Measurements from ENCODE around the gene VPS13D. TPM values are rescaled to one million over a fixed set of nuclear protein-coding genes. Genes with fewer than 3 reads are reported as not detected.

VPS13D gene
- total and polyA plus RNA-seq, 4 donors = 10.2 to 68.3 (median 12.6) TPM

DNA sequence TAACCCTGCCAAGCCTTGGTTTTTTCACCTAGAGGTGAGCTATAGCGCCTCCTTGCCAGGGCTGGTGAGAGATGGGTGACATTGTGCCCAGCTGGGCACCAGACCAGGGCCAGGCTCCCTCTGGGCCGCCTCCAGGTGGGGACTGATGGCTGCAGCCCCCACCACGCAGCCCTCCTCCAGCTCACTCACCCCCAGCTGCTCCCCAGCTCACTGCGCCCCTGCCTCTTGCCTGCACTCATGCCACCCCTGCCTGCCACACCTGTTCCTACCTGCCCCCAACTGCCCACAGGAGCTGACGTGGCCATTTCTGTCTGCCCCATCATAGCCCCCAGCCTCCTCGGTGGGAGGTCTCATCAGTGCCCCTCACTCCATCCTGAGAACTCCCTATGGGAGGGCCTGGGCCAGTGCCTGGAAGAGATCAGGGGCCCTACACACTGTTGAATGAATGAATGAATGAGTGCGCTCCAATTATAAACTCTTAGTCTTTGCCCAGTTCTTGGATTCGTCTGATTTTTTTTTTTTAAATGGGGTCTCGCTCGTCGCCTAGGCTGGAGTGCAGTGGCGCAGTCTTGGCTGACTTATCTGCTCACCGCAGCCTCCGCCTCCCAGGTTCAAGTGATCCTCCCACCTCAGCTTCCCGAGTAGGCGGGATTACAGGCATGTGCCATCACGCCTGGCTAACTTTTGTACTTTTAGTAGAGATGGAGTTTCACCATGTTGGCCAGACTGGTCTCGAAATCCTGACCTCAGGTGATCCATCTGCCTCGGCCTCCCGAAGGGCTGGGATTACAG lies 26.4 kb upstream of the VPS13D start:
- Histone ChIP-seq H3K27ac (ENCODE audit: low read depth in 1 of 2, low read length in 2 of 2) (no peak overlapping the region), H3K9ac (ENCODE audit: low read depth in 1 of 2, low read length in 2 of 2) (no peak overlapping the region), H3K27me3 (ENCODE audit: control insufficient read depth in 4 of 4, insufficient read depth in 4 of 4, low read length in 3 of 4) (no peaks in the 10 kb centered on the region), H3K36me3 (ENCODE audit: control insufficient read depth in 4 of 4, insufficient read depth in 3 of 4, low read depth in 1 of 4, low read length in 3 of 4) (peaks cover 8 to 31% (median 16%) of the 10 kb centered on the region in 4 donors), H3K9me3 (ENCODE audit: control insufficient read depth in 4 of 4, low read length in 3 of 4) (no peaks in the 10 kb centered on the region), H3K4me1 (ENCODE audit: control insufficient read depth in 4 of 4, insufficient read depth in 4 of 4, low read length in 3 of 4) (no peaks in the 10 kb centered on the region), H3K4me3 (ENCODE audit: low read depth in 1 of 3, low read length in 3 of 3) (no peak overlapping the region)
- 92% methylated on average over 20 of the region's 20 CpGs for WGBS
- DNase-seq (ENCODE audit: low spot score) = no peak
- TF ChIP-seq FOXA1 (IDR thresholded peaks at IDR 0.05) (no peak), RXRA (IDR thresholded peaks at IDR 0.05) (no peak), JUND (IDR thresholded peaks at IDR 0.05) (no peak), NR2F2 (IDR thresholded peaks at IDR 0.05) (no peak), YY1 (IDR thresholded peaks at IDR 0.05) (no peak), TAF1 (conservative IDR thresholded peaks at IDR 0.05) (no peak), SP1 (IDR thresholded peaks at IDR 0.05) (no peak), RAD21 (IDR thresholded peaks at IDR 0.05) (no peak), EGR1 (IDR thresholded peaks at IDR 0.05; ENCODE audit: low read depth in 2 of 2) (no peak)
- TF ChIP-seq, protein P1, sequence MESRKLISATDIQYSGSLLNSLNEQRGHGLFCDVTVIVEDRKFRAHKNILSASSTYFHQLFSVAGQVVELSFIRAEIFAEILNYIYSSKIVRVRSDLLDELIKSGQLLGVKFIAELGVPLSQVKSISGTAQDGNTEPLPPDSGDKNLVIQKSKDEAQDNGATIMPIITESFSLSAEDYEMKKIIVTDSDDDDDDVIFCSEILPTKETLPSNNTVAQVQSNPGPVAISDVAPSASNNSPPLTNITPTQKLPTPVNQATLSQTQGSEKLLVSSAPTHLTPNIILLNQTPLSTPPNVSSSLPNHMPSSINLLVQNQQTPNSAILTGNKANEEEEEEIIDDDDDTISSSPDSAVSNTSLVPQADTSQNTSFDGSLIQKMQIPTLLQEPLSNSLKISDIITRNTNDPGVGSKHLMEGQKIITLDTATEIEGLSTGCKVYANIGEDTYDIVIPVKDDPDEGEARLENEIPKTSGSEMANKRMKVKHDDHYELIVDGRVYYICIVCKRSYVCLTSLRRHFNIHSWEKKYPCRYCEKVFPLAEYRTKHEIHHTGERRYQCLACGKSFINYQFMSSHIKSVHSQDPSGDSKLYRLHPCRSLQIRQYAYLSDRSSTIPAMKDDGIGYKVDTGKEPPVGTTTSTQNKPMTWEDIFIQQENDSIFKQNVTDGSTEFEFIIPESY (IDR thresholded peaks at IDR 0.05) = no peak
- TF ChIP-seq, protein P2, sequence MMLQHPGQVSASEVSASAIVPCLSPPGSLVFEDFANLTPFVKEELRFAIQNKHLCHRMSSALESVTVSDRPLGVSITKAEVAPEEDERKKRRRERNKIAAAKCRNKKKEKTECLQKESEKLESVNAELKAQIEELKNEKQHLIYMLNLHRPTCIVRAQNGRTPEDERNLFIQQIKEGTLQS (IDR thresholded peaks at IDR 0.05) = no peak
- TF ChIP-seq, protein P3, sequence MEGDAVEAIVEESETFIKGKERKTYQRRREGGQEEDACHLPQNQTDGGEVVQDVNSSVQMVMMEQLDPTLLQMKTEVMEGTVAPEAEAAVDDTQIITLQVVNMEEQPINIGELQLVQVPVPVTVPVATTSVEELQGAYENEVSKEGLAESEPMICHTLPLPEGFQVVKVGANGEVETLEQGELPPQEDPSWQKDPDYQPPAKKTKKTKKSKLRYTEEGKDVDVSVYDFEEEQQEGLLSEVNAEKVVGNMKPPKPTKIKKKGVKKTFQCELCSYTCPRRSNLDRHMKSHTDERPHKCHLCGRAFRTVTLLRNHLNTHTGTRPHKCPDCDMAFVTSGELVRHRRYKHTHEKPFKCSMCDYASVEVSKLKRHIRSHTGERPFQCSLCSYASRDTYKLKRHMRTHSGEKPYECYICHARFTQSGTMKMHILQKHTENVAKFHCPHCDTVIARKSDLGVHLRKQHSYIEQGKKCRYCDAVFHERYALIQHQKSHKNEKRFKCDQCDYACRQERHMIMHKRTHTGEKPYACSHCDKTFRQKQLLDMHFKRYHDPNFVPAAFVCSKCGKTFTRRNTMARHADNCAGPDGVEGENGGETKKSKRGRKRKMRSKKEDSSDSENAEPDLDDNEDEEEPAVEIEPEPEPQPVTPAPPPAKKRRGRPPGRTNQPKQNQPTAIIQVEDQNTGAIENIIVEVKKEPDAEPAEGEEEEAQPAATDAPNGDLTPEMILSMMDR (IDR thresholded peaks at IDR 0.05; ENCODE audit: low read depth, low read length, missing input control) = no peak
- TF ChIP-seq, protein P4, sequence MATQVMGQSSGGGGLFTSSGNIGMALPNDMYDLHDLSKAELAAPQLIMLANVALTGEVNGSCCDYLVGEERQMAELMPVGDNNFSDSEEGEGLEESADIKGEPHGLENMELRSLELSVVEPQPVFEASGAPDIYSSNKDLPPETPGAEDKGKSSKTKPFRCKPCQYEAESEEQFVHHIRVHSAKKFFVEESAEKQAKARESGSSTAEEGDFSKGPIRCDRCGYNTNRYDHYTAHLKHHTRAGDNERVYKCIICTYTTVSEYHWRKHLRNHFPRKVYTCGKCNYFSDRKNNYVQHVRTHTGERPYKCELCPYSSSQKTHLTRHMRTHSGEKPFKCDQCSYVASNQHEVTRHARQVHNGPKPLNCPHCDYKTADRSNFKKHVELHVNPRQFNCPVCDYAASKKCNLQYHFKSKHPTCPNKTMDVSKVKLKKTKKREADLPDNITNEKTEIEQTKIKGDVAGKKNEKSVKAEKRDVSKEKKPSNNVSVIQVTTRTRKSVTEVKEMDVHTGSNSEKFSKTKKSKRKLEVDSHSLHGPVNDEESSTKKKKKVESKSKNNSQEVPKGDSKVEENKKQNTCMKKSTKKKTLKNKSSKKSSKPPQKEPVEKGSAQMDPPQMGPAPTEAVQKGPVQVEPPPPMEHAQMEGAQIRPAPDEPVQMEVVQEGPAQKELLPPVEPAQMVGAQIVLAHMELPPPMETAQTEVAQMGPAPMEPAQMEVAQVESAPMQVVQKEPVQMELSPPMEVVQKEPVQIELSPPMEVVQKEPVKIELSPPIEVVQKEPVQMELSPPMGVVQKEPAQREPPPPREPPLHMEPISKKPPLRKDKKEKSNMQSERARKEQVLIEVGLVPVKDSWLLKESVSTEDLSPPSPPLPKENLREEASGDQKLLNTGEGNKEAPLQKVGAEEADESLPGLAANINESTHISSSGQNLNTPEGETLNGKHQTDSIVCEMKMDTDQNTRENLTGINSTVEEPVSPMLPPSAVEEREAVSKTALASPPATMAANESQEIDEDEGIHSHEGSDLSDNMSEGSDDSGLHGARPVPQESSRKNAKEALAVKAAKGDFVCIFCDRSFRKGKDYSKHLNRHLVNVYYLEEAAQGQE (IDR thresholded peaks at IDR 0.05) = no peak
- TF ChIP-seq, protein P5, sequence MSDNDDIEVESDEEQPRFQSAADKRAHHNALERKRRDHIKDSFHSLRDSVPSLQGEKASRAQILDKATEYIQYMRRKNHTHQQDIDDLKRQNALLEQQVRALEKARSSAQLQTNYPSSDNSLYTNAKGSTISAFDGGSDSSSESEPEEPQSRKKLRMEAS (IDR thresholded peaks at IDR 0.05) = no peak

DNA sequence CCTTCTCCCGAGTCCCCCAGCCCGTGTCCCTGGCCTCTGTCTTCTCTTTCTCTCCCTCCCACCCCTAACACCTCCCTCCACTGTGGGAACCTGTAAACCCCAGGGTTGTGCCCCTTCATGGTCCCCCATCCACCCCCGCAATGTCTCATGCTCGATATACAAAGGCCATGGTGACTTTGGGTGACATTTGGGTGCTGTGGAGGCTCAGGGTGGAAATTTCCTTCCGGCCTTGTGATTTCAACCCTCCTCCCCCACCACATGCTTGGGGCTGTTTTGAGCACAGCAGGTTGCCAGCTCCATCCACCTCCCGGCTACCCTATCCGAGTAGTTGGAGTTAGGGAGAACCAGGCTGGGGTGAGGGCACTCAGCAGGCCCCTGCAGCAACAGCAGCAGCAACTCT lies 25.7 kb upstream of the VPS13D start:
- no peak overlapping the region for H3K4me3 ChIP-seq (ENCODE audit: low read depth in 1 of 3, low read length in 3 of 3)
- peaks cover 0 to 4% (median 0%) of the 10 kb centered on the region in 4 donors for H3K4me1 ChIP-seq (ENCODE audit: control insufficient read depth in 4 of 4, insufficient read depth in 4 of 4, low read length in 3 of 4)
- H3K27ac ChIP-seq (ENCODE audit: low read depth in 1 of 2, low read length in 2 of 2) = no peak overlapping the region
- no peak overlapping the region for H3K9ac ChIP-seq (ENCODE audit: low read depth in 1 of 2, low read length in 2 of 2)
- peaks cover 8 to 31% (median 16%) of the 10 kb centered on the region in 4 donors for H3K36me3 ChIP-seq (ENCODE audit: control insufficient read depth in 4 of 4, insufficient read depth in 3 of 4, low read depth in 1 of 4, low read length in 3 of 4)
- no peaks in the 10 kb centered on the region for H3K27me3 ChIP-seq (ENCODE audit: control insufficient read depth in 4 of 4, insufficient read depth in 4 of 4, low read length in 3 of 4)
- no peak for DNase-seq (ENCODE audit: low spot score)
- WGBS = 92% methylated on average over 7 of the region's 7 CpGs
- no peaks in the 10 kb centered on the region for H3K9me3 ChIP-seq (ENCODE audit: control insufficient read depth in 4 of 4, low read length in 3 of 4)
- TF ChIP-seq, protein P5 (IDR thresholded peaks at IDR 0.05) = no peak
- TF ChIP-seq, protein P3 (IDR thresholded peaks at IDR 0.05; ENCODE audit: low read depth, low read length, missing input control) = no peak
- TF ChIP-seq HNF4A (conservative IDR thresholded peaks at IDR 0.05) (no peak), JUND (IDR thresholded peaks at IDR 0.05) (no peak), FOXA2 (IDR thresholded peaks at IDR 0.05) (no peak), RXRA (IDR thresholded peaks at IDR 0.05) (no peak), SP1 (IDR thresholded peaks at IDR 0.05) (no peak), TAF1 (conservative IDR thresholded peaks at IDR 0.05) (no peak)
- TF ChIP-seq, protein P2 (IDR thresholded peaks at IDR 0.05) = no peak

All from liver (tissue), 9 donors.